Activated naive CD4-positive, alpha-beta T cell treated with anti-CD3 and anti-CD28 coated beads for 36 hours (primary cell): ENCODE data around the gene SPAG16. TPM values are rescaled to one million over a fixed set of nuclear protein-coding genes. Genes with fewer than 3 reads are reported as not detected.

Experiments used
- CTCF ChIA-PET: fragments of 350-600 bp; sonication (Branson Sonifier 250); formaldehyde crosslinking; loops from one replicate; lab custom pipeline; 2021; ENCODE audit warnings: antibody characterized with exemption; lab: Charles Lee
- DNase-seq: peaks from one replicate; pipeline ENCODE4 v3.0.0-alpha.2; 2020
- H3K27ac Mint-ChIP-seq: one replicate; pipeline ENCODE4 v1.8.0; 2021; ENCODE audit warnings: mild to moderate bottlenecking, mixed read lengths
- H3K27me3 Mint-ChIP-seq: one replicate; pipeline ENCODE4 v1.8.0; 2021; ENCODE audit warnings: low read depth, mixed read lengths
- H3K36me3 Mint-ChIP-seq: one replicate; pipeline ENCODE4 v1.8.0; 2021; ENCODE audit warnings: low read depth, mixed read lengths
- H3K4me1 Mint-ChIP-seq: one replicate; pipeline ENCODE4 v1.8.0; 2021; ENCODE audit warnings: low read depth, mixed read lengths
- H3K4me3 Mint-ChIP-seq: one replicate; pipeline ENCODE4 v1.8.0; 2021; ENCODE audit warnings: mild to moderate bottlenecking, moderate library complexity, mixed read lengths
- H3K9me3 Mint-ChIP-seq: one replicate; pipeline ENCODE4 v1.8.0; 2021; ENCODE audit warnings: mixed read lengths
- intact Hi-C: fragments of 100-400 bp; cut with micrococcal nuclease; formaldehyde crosslinking; loops from one replicate; pipeline ENCODE4 v1.15.1; 2023
- total RNA-seq, 2 experiments: library from RNA; stranded (reverse); gene quantifications; one replicate each; pipeline ENCODE4 v1.2.3, GENCODE V29; 2021

The SPAG16 gene
- total RNA-seq, 2 experiments from 2014 or later = 8.4 to 8.8 TPM

DNA sequence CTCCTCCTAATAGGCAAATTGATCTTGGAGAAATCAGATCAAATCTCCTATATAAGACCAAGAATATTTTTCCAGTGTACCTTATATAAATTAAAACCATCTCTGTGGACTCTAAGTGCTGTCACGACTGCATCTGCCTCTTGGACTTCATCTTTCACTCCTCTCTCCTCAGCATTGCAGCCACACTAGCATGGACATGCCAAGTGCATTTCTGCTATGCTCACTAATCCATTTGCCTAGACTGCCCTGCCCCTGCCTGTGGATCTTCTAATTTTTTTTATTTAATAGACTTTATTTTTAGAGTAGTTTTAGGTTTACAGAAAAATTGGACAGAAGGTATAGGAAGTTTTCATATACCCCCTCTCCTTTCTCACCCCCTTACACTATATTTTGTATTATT is 979.9 kb downstream of the SPAG16 start:
- no peak overlapping the region for H3K4me3 Mint-ChIP-seq
- CTCF ChIA-PET = no interaction called here
- no peaks in the 10 kb centered on the region for H3K4me1 Mint-ChIP-seq
- no peaks in the 10 kb centered on the region for H3K36me3 Mint-ChIP-seq
- peaks cover 1% of the 10 kb centered on the region for H3K9me3 Mint-ChIP-seq
- DNase-seq = no peak
- no peak overlapping the region for H3K27ac Mint-ChIP-seq
- intact Hi-C loops = no loop called here
- H3K27me3 Mint-ChIP-seq = no peaks in the 10 kb centered on the region

GRCh38 chr2:214265991-214266489 is 981.8 kb downstream of the SPAG16 start:
- H3K36me3 Mint-ChIP-seq = no peaks in the 10 kb centered on the region

GRCh38 chr2:214277880-214278279 is 993.6 kb downstream of the SPAG16 start:
- no peak overlapping the region for H3K27ac Mint-ChIP-seq
- no peak for DNase-seq
- intact Hi-C loops = no loop called here
- H3K4me3 Mint-ChIP-seq = no peak overlapping the region
- H3K27me3 Mint-ChIP-seq = peaks cover 2% of the 10 kb centered on the region
- no peaks in the 10 kb centered on the region for H3K4me1 Mint-ChIP-seq
- H3K36me3 Mint-ChIP-seq = no peaks in the 10 kb centered on the region
- H3K9me3 Mint-ChIP-seq = peaks cover 16% of the 10 kb centered on the region
- CTCF ChIA-PET = no interaction called here

More at GRCh38 chr2:214265991-214266489, 981.8 kb downstream of the SPAG16 start:
- no peaks in the 10 kb centered on the region for H3K4me1 Mint-ChIP-seq
- H3K9me3 Mint-ChIP-seq = no peaks in the 10 kb centered on the region
- intact Hi-C loops = no loop called here
- DNase-seq = no peak
- H3K27ac Mint-ChIP-seq = no peak overlapping the region
- H3K27me3 Mint-ChIP-seq = no peaks in the 10 kb centered on the region
- CTCF ChIA-PET = no interaction called here
- H3K4me3 Mint-ChIP-seq = no peak overlapping the region

DNA sequence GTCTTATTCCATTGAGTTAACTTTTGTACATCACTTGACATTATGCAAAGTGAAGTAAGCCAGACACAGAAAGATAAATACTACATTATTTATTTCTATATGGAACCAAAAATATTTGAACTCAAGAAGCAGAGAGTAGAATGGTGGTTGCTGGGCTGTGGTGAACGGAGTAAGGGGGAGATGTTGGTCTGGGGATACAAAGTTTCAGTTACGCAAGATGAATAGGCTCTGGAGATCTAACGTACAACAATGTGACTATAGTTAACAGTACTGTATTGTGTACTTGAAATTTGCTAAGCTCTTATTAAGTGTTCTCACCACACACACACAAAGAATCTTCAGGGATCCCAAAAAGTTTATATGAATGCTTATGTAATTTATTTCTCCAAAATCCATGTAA is 1001.7 kb downstream of the SPAG16 start:
- Mint-ChIP-seq H3K27me3 (no peaks in the 10 kb centered on the region), H3K4me1 (no peaks in the 10 kb centered on the region), H3K4me3 (no peak overlapping the region), H3K36me3 (no peaks in the 10 kb centered on the region), H3K9me3 (peaks cover 3% of the 10 kb centered on the region), H3K27ac (no peak overlapping the region)
- CTCF ChIA-PET = no interaction called here
- intact Hi-C loops = no loop called here
- DNase-seq = no peak

DNA sequence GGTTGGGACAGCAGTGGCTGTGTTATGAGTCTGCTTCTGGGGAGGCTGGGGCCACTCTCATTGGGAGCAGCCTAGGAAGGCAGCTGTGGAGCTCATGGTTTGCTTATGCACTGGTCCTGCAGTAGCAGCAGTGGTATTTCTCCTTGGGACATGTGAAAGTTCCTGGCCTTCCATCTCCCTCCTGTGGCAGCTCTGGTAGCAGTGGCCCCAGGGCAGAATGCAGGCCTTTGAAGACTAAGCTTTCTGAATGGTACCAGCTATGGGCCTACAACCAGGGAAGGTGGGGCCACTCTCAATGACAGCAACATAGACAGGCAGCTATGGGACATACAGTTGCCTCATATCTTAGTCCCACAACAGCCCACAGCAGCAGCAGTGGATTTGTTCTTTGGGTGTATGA is 1009.3 kb downstream of the SPAG16 start:
- H3K36me3 Mint-ChIP-seq = no peaks in the 10 kb centered on the region
- no peak for DNase-seq
- no peak overlapping the region for H3K4me3 Mint-ChIP-seq
- no peaks in the 10 kb centered on the region for H3K4me1 Mint-ChIP-seq
- H3K27ac Mint-ChIP-seq = no peak overlapping the region
- no peaks in the 10 kb centered on the region for H3K27me3 Mint-ChIP-seq
- CTCF ChIA-PET = no interaction called here
- H3K9me3 Mint-ChIP-seq = peaks cover 13% of the 10 kb centered on the region
- intact Hi-C loops = no loop called here

- CTCF ChIA-PET = no interaction called here
- Mint-ChIP-seq H3K36me3 (no peaks in the 10 kb centered on the region), H3K27me3 (no peaks in the 10 kb centered on the region), H3K9me3 (peaks cover 13% of the 10 kb centered on the region), H3K4me1 (no peaks in the 10 kb centered on the region), H3K27ac (no peak overlapping the region), H3K4me3 (no peak overlapping the region)
- DNase-seq = no peak
- intact Hi-C loops = no loop called here
These were observed 1010.2 kb downstream of the SPAG16 start for GRCh38 chr2:214294426-214294825.

- DNase-seq = no peak
- no peaks in the 10 kb centered on the region for H3K4me1 Mint-ChIP-seq
- H3K4me3 Mint-ChIP-seq = no peak overlapping the region
- no peaks in the 10 kb centered on the region for H3K36me3 Mint-ChIP-seq
- peaks cover 7% of the 10 kb centered on the region for H3K9me3 Mint-ChIP-seq
- CTCF ChIA-PET = interaction anchor here (0.6 kb wide), 1 partner anchor 533 kb away, joined by 3 read pairs; no protein-coding TSS in a partner anchor
- no peak overlapping the region for H3K27ac Mint-ChIP-seq
- intact Hi-C loops = no loop called here
- no peaks in the 10 kb centered on the region for H3K27me3 Mint-ChIP-seq
These were observed 1013.2 kb downstream of the SPAG16 start for GRCh38 chr2:214297423-214297822.

DNA sequence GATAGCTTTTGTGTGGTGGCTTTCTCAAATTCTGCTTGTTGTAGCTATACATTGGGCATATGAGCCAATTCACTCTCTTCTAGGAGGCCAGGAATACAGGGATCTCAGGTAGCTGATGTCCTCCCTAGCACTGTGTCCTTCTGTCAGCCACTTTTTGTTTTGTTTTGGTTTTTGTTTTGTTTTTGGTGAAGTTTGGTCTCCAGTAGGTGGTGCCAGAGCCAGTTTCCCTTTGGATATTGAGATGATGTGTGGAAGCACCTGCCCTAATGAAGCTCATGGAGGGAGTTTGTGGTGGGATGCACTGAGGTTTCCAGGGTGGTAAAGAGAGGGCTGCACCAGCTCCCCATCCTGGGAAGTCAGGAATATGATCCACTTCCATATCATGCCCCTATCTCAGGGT is 1026.1 kb downstream of the SPAG16 start:
- CTCF ChIA-PET = interaction anchor here (0.6 kb wide), 1 partner anchor 38 kb away, joined by 3 read pairs; no protein-coding TSS in a partner anchor
- Mint-ChIP-seq H3K9me3 (peaks cover 16% of the 10 kb centered on the region), H3K4me1 (no peaks in the 10 kb centered on the region), H3K27ac (no peak overlapping the region), H3K36me3 (no peaks in the 10 kb centered on the region), H3K4me3 (no peak overlapping the region), H3K27me3 (no peaks in the 10 kb centered on the region)
- DNase-seq = no peak
- intact Hi-C loops = no loop called here

GRCh38 chr2:214311031-214311533 is 1026.8 kb downstream of the SPAG16 start:
- Mint-ChIP-seq H3K36me3 (no peaks in the 10 kb centered on the region), H3K4me1 (no peaks in the 10 kb centered on the region), H3K4me3 (no peak overlapping the region), H3K27ac (no peak overlapping the region), H3K9me3 (peaks cover 14% of the 10 kb centered on the region), H3K27me3 (no peaks in the 10 kb centered on the region)
- CTCF ChIA-PET = interaction anchor here (0.6 kb wide), 1 partner anchor 37 kb away, joined by 3 read pairs; no protein-coding TSS in a partner anchor
- no peak for DNase-seq
- intact Hi-C loops = no loop called here

DNA sequence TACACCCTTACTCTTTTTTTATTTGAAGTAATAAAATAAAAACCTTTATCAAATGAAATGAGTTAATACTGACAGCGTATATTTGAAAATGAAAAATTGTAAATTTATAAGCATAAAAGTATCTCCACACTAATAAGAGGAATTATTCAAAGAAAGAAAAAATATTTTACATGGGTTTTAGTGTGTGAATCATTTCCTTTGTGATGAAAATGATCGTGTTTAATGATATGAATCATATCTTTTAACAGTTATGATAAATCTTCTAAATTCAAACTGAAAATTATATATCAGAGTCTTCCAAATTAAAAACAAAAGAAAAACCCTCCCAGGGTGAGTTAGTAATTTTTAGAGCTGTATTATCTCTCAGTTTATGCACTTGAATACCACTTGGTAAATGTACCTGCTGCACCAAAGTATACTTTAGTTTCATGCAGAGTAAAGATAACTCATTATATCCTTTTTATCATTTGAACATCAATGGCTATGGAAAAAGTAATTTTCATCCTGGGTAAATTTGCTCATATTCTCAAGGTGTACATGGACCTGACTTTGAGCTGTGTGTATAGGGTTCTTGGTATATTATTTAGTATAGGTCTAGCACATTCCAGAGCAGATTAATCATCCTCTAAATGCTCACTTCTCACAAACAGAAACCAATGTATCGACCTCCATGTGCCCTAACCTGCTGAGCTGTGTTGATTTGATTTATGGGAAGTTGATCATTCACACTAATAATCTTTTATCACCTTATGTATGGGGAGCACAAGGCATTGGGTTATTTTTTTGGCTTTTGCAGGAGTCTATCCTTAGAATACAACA is 1027.9 kb downstream of the SPAG16 start:
- no peaks in the 10 kb centered on the region for H3K4me1 Mint-ChIP-seq

GRCh38 chr2:214315324-214315723 is 1031.1 kb downstream of the SPAG16 start:
- Mint-ChIP-seq H3K4me3 (no peak overlapping the region), H3K9me3 (no peaks in the 10 kb centered on the region), H3K27me3 (no peaks in the 10 kb centered on the region), H3K36me3 (no peaks in the 10 kb centered on the region), H3K27ac (no peak overlapping the region), H3K4me1 (no peaks in the 10 kb centered on the region)
- DNase-seq = no peak
- intact Hi-C loops = no loop called here
- CTCF ChIA-PET = no interaction called here

More for the DNA sequence above, 1027.9 kb downstream of the SPAG16 start:
- Mint-ChIP-seq H3K36me3 (no peaks in the 10 kb centered on the region), H3K27ac (no peak overlapping the region), H3K27me3 (no peaks in the 10 kb centered on the region), H3K4me3 (no peak overlapping the region), H3K9me3 (peaks cover 8% of the 10 kb centered on the region)
- intact Hi-C loops = no loop called here
- CTCF ChIA-PET = interaction anchor here (1.1 kb wide), 1 partner anchor 48 kb away, joined by 3 read pairs; no protein-coding TSS in a partner anchor
- no peak for DNase-seq

DNA sequence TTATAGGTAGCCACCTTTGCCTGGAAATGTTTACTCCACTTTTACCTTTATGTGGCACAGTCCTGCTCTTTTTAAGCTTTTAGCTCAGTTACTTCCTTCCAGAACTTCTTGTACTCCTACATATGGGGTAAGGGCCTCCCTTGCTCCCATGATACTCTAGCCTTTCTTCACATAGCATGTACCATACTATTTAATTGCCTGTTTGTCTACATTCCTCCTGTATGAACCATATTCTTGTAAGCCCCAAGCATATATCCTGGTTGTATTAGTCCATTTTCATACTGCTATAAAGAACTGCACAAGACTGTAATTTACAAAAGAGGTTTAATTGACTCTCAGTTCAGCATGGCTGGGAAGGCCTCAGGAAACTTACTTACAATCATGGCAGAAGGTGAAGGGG is 1035.9 kb downstream of the SPAG16 start:
- Mint-ChIP-seq H3K27me3 (no peaks in the 10 kb centered on the region), H3K9me3 (no peaks in the 10 kb centered on the region), H3K27ac (no peak overlapping the region), H3K4me1 (no peaks in the 10 kb centered on the region), H3K36me3 (no peaks in the 10 kb centered on the region), H3K4me3 (no peak overlapping the region)
- intact Hi-C loops = no loop called here
- no peak for DNase-seq
- CTCF ChIA-PET = no interaction called here

DNA sequence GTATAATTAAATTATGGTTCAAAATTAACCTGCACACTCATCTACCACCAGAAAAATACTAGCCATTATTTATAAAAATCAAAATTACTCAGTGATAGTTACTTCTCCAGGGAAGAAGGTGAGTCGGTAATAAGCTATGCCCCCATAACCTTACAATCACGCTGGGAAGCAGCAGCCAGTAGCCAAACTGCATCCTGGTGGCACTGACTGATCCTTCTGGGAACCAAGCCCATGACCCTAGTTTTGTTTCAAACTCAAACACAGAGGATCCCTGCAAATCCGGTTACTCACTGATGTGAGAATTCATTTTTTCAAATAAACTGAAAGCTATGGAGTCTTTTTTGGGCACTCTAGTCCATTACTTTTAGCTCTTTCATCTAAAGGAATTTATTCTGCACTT is 1038.4 kb downstream of the SPAG16 start:
- Mint-ChIP-seq H3K27me3 (no peaks in the 10 kb centered on the region), H3K27ac (no peak overlapping the region), H3K4me1 (no peaks in the 10 kb centered on the region), H3K4me3 (no peak overlapping the region), H3K9me3 (no peaks in the 10 kb centered on the region), H3K36me3 (no peaks in the 10 kb centered on the region)
- DNase-seq = no peak
- intact Hi-C loops = no loop called here
- CTCF ChIA-PET = no interaction called here
